PC-3 (cell line): Measurements from ENCODE around the gene FBXO31. TPM values are rescaled to one million over a fixed set of nuclear protein-coding genes. Genes with fewer than 3 reads are reported as not detected.

Experiments used
- ATAC-seq: fragments of 200-7000 bp; cut with Tn5 transposase; 2 replicates; pipeline ENCODE4 v1.9.1; 2020; ENCODE audit warnings: mild to moderate bottlenecking, moderate library complexity
- BruUV-seq: library from RNA; stranded (reverse); fragments of 400-500 nt; replicated peaks from 2 replicates; lab custom pipeline; 2021; lab: Mats Ljungman, UMichigan
- CTCF ChIA-PET: fragments of 300-600 bp; sonication (Branson Sonifier 250); formaldehyde crosslinking; loops from one replicate; lab custom pipeline; 2022; ENCODE audit warnings: antibody characterized with exemption; lab: Charles Lee
- POLR2A ChIA-PET: fragments of 300-600 bp; sonication (Branson Sonifier 250); formaldehyde crosslinking; loops from one replicate; lab custom pipeline; 2022; ENCODE audit warnings: antibody characterized with exemption; ENCODE audit not compliant: unreplicated experiment; lab: Charles Lee
- DNase-seq: peaks from one replicate; pipeline ENCODE4 v3.0.0-alpha.2; 2015
- H2AFZ ChIP-seq: fragments of 300-600 bp; sonication (generic); 2 replicates; pipeline ENCODE4 v1.6.0; 2016; ENCODE audit warnings: antibody characterized with exemption, low read length
- H3F3A ChIP-seq: fragments of 300-600 bp; sonication (generic); one replicate; pipeline ENCODE4 v1.6.0; 2017; ENCODE audit warnings: antibody characterized with exemption, low read length, control low read depth, mild to moderate bottlenecking; ENCODE audit not compliant: unreplicated experiment
- H3K27ac ChIP-seq: fragments of 300-600 bp; sonication (generic); 2 replicates; pipeline ENCODE4 v1.5.1; 2016; ENCODE audit warnings: mild to moderate bottlenecking, low read length
- H3K27me3 ChIP-seq: fragments of 300-600 bp; sonication (generic); 2 replicates; pipeline ENCODE4 v1.6.1; 2016; ENCODE audit warnings: low read length, mixed read lengths
- H3K36me3 ChIP-seq: fragments of 300-600 bp; sonication (generic); 2 replicates; pipeline ENCODE4 v1.6.1; 2016; ENCODE audit warnings: low read depth, mixed run types, low read length, mixed read lengths
- H3K4me1 ChIP-seq: fragments of 300-600 bp; sonication (generic); 2 replicates; pipeline ENCODE4 v1.5.1; 2016; ENCODE audit warnings: low read length; ENCODE audit not compliant: insufficient read depth
- H3K4me2 ChIP-seq: fragments of 300-600 bp; sonication (generic); 2 replicates; pipeline ENCODE4 v1.6.0; 2016; ENCODE audit warnings: low read length
- H3K4me3 ChIP-seq: fragments of 300-600 bp; sonication (generic); 2 replicates; pipeline ENCODE4 v1.5.1; 2016; ENCODE audit warnings: mild to moderate bottlenecking, low read length, mixed read lengths
- H3K79me2 ChIP-seq: fragments of 300-600 bp; sonication (generic); 2 replicates; pipeline ENCODE4 v1.6.1; 2017; ENCODE audit warnings: low read length, mixed read lengths
- H3K9ac ChIP-seq: fragments of 300-600 bp; sonication (generic); 2 replicates; pipeline ENCODE4 v1.6.0; 2016; ENCODE audit warnings: mild to moderate bottlenecking, low read length
- H3K9me2 ChIP-seq: fragments of 300-600 bp; sonication (generic); replicated peaks from 2 replicates; pipeline ENCODE4 v1.6.1; 2016; ENCODE audit warnings: mixed run types, low read length, mixed read lengths
- H3K9me3 ChIP-seq: fragments of 300-600 bp; sonication (generic); 2 replicates; pipeline ENCODE4 v1.6.1; 2016; ENCODE audit warnings: low read length, mixed read lengths
- H4K20me1 ChIP-seq: fragments of 300-600 bp; sonication (generic); 2 replicates; pipeline ENCODE4 v1.6.1; 2016; ENCODE audit warnings: low read length, mixed read lengths
- EZH2 ChIP-seq: fragments of 300-600 bp; sonication (generic); IDR thresholded peaks from one replicate; pipeline ENCODE4 v1.6.1; 2017; ENCODE audit warnings: antibody characterized with exemption, mild to moderate bottlenecking, low read length; ENCODE audit not compliant: unreplicated experiment
- EZH2phosphoT487 ChIP-seq: fragments of 300-600 bp; sonication (generic); IDR thresholded peaks from 2 replicates; pipeline ENCODE4 v1.6.1; 2018; ENCODE audit warnings: mild to moderate bottlenecking, antibody characterized with exemption, low read length, borderline replicate concordance
- intact Hi-C: fragments of 100-400 bp; cut with micrococcal nuclease; formaldehyde crosslinking; loops from 2 replicates; pipeline ENCODE4 v1.9.0; 2023
- total RNA-seq: library from RNA; depleted of rRNA; stranded (reverse); fragments of >200 nt; gene quantifications from 2 replicates; pipeline ENCODE4 v1.2.3, GENCODE V29; 2014
- TF ChIP-seq, protein P1 (sequence below): fragments of 300-600 bp; sonication (generic); conservative IDR thresholded peaks from 2 replicates; pipeline ENCODE4 v1.5.1; 2017; ENCODE audit warnings: antibody characterized with exemption, low read depth, mild to moderate bottlenecking, low read length

The FBXO31 gene
- total RNA-seq, 1 experiment from 2014 or later = 14.8 TPM

DNA sequence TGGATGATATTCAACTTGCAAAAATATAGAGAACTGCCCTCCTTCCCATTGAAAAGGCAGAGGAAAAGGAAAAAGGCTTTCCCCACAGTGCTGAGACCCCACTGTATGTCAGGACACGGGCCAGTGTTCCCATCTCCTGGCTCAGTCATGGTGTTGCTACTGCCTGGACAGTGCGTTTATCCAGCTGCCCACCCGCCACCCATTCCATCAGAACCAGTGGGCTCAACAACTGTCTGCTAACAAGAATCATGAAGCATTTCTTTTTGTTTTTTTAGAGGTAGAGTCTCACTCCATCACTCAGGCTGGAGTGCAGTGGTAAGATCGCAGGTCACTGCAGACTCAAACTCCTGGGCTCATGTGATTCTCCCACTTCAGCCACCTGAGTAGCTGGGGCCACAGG is 11.3 kb downstream of the FBXO31 start:
- ChIA-PET CTCF (no interaction called here), POLR2A (interaction anchor here (0.6 kb wide), 1 partner anchor 22 kb away, joined by 4 read pairs; no protein-coding TSS in a partner anchor)
- no peaks in the 10 kb centered on the region for H4K20me1 ChIP-seq

DNA sequence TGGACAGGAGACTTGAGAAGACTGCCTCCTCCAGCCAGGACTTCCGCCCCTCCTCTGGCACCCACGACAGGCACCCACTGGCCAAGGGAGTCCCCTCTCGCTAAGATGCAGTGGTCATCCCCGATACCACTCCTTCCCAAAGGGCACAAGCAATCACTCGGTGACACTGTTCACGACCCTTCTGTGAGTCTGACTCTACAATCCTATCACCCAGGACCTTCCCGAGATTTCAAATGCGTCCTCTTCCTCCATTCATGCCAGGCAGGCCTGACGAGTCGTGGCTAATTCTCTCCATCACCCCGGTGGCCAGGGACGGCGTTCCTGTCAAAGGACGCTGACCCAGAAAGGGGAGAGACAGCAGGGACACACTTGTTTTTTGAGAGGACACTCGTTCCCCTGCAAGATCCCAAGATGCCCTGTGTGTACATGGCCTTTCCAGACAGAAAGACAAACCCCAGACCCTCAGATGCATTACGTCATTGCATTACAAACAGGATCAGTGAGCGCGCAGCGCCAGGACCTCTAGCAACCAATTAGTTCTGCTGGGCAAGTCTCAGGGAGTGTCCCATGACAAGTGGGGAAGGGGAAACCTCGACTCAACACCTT is 12.2 kb downstream of the FBXO31 start:
- no peaks in the 10 kb centered on the region for H3K36me3 ChIP-seq
- POLR2A ChIA-PET = no interaction called here
- H3K27ac ChIP-seq = no peak overlapping the region
- intact Hi-C loops = no loop called here
- H3K9ac ChIP-seq = no peak overlapping the region
- CTCF ChIA-PET = no interaction called here
- H2AFZ ChIP-seq = no peak overlapping the region
- no peak overlapping the region for H3K4me2 ChIP-seq
- no peaks in the 10 kb centered on the region for H3K27me3 ChIP-seq
- TF ChIP-seq, protein P1, sequence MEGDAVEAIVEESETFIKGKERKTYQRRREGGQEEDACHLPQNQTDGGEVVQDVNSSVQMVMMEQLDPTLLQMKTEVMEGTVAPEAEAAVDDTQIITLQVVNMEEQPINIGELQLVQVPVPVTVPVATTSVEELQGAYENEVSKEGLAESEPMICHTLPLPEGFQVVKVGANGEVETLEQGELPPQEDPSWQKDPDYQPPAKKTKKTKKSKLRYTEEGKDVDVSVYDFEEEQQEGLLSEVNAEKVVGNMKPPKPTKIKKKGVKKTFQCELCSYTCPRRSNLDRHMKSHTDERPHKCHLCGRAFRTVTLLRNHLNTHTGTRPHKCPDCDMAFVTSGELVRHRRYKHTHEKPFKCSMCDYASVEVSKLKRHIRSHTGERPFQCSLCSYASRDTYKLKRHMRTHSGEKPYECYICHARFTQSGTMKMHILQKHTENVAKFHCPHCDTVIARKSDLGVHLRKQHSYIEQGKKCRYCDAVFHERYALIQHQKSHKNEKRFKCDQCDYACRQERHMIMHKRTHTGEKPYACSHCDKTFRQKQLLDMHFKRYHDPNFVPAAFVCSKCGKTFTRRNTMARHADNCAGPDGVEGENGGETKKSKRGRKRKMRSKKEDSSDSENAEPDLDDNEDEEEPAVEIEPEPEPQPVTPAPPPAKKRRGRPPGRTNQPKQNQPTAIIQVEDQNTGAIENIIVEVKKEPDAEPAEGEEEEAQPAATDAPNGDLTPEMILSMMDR = no peak
- no peak for TF ChIP-seq EZH2phosphoT487
- no peak for TF ChIP-seq EZH2
- ATAC-seq (no peak), DNase-seq (no peak)
- no peak overlapping the region for H3K4me3 ChIP-seq
- no peaks in the 10 kb centered on the region for H3K4me1 ChIP-seq
- H4K20me1 ChIP-seq = no peaks in the 10 kb centered on the region
- no peaks in the 10 kb centered on the region for H3K9me3 ChIP-seq
- no TSS peak for BruUV-seq
- no peaks in the 10 kb centered on the region for H3K9me2 ChIP-seq
- peaks cover 71% of the 10 kb centered on the region for H3K79me2 ChIP-seq
- no peaks in the 10 kb centered on the region for H3F3A ChIP-seq

More for the DNA sequence above, 11.3 kb downstream of the FBXO31 start:
- no peak overlapping the region for H3K27ac ChIP-seq
- DNase-seq (no peak), ATAC-seq (no peak)
- H3K27me3 ChIP-seq = no peaks in the 10 kb centered on the region
- no peaks in the 10 kb centered on the region for H3K9me2 ChIP-seq
- no peak overlapping the region for H3K4me2 ChIP-seq
- intact Hi-C loops = no loop called here
- TF ChIP-seq, protein P1 = no peak
- TF ChIP-seq EZH2 (no peak), EZH2phosphoT487 (no peak)
- H3K9ac ChIP-seq = no peak overlapping the region
- H3K4me1 ChIP-seq = no peaks in the 10 kb centered on the region
- H3K9me3 ChIP-seq = no peaks in the 10 kb centered on the region
- H3K79me2 ChIP-seq = peaks cover 73% of the 10 kb centered on the region
- H3F3A ChIP-seq = no peaks in the 10 kb centered on the region
- no peak overlapping the region for H3K4me3 ChIP-seq
- BruUV-seq = no TSS peak
- H3K36me3 ChIP-seq = no peaks in the 10 kb centered on the region
- H2AFZ ChIP-seq = no peak overlapping the region
